IPS-18a (cell line): ENCODE data around the gene PLXNA4.

Source experiments
- H3K27ac ChIP-seq: one replicate; pipeline ENCODE4 v1.5.1; 2013; ENCODE audit warnings: low read length
- H3K27me3 ChIP-seq: one replicate; pipeline ENCODE4 v1.6.1; 2013; ENCODE audit warnings: mild to moderate bottlenecking, low read length; ENCODE audit not compliant: control insufficient read depth, insufficient read depth
- H3K36me3 ChIP-seq: one replicate; pipeline ENCODE4 v1.6.1; 2013; ENCODE audit warnings: low read depth, low read length; ENCODE audit not compliant: control insufficient read depth
- H3K4me1 ChIP-seq: one replicate; pipeline ENCODE4 v1.6.1; 2013; ENCODE audit warnings: low read depth, low read length; ENCODE audit not compliant: control insufficient read depth
- H3K4me3 ChIP-seq: one replicate; pipeline ENCODE4 v1.5.1; 2013; ENCODE audit warnings: low read length
- H3K9ac ChIP-seq: one replicate; pipeline ENCODE4 v1.6.1; 2013; ENCODE audit warnings: mild to moderate bottlenecking, low read length, moderate library complexity
- H3K9me3 ChIP-seq: one replicate; pipeline ENCODE4 v1.6.1; 2013; ENCODE audit warnings: low read depth, low read length; ENCODE audit not compliant: control insufficient read depth

Gene PLXNA4

DNA sequence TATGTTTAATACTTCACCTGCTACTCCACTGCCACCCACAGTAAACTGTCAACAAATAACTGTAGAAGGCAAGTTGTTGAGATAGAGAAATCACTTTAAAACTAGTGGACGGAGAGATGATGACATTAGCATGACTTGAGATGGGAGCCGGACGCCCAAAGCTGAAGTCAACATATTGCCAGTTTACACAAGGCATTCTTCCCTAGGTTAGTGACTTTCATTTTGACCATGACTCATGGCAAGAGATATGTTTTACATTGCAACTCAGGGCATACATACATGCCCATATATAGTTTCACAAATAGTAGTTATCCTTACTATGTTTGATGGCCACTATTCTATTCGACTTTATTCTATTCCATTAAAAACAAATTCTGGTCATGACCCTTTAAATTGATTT, 296.6 kb downstream of the PLXNA4 start:
- H3K9me3 ChIP-seq = no peaks in the 10 kb centered on the region
- H3K27me3 ChIP-seq = no peaks in the 10 kb centered on the region
- H3K9ac ChIP-seq = no peak overlapping the region
- peaks cover 12% of the 10 kb centered on the region for H3K4me1 ChIP-seq
- H3K27ac ChIP-seq = no peak overlapping the region
- no peaks in the 10 kb centered on the region for H3K36me3 ChIP-seq
- no peak overlapping the region for H3K4me3 ChIP-seq

DNA sequence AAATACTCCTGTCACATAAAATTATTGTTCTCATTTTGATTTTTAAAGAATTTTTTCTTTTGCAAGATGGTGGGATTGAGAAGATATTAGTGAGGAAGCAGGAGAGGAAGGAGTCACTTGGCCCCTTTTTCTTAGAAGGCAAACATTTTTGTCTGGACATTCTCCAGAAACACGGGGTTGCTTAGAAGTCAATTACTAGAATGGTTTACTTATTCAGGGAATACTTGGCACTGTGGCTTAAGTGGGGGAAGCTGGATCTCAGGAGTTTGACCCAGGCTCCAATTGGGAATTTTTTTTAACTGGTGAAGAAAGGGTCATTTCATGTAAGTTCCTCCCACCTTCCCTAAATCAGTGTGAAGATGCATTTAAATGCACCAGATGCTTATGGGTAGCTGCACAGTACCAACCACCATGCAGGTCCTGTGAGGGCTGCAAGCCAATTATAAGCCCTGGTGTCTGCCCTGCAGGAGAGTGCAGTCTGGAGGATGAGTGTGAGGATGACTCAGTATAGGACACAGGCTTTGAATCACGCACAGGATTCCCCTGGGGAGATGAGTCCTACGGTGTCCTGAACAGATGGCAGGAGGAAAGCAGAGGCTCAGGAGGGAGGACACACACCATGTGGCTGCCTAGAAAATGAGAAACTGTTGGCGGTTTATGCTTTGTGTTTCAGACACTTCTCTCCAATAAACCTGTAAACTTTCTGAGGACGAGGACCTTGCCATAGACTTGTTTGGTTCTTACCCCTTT, 299.1 kb downstream of the PLXNA4 start:
- Histone ChIP-seq H3K36me3 (no peaks in the 10 kb centered on the region), H3K27me3 (no peaks in the 10 kb centered on the region), H3K4me3 (no peak overlapping the region), H3K9me3 (no peaks in the 10 kb centered on the region), H3K4me1 (peaks cover 12% of the 10 kb centered on the region), H3K9ac (no peak overlapping the region), H3K27ac (no peak overlapping the region)

DNA sequence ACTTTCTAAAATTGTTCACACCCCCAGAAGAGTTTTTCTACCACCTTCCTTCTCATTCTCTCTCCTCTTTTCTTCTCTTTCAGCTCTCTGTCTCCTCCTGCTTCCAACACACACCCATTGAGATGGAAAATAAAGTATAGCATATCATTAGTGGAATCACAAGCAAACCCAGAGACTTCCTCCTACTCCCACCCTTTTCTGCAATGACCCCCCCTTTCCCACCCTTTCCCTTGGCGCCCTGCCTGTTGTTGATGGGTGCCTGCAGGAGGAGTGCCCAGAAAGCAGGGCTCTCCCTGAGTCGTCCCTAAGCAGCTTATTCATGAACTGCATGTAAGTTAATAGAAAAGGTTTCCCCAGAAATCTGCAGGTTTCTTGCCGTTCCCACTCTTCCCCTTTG, 300.0 kb downstream of the PLXNA4 start:
- Histone ChIP-seq H3K36me3 (no peaks in the 10 kb centered on the region), H3K4me3 (no peak overlapping the region), H3K9ac (no peak overlapping the region), H3K9me3 (no peaks in the 10 kb centered on the region), H3K4me1 (peaks cover 12% of the 10 kb centered on the region), H3K27ac (no peak overlapping the region), H3K27me3 (no peaks in the 10 kb centered on the region)

DNA sequence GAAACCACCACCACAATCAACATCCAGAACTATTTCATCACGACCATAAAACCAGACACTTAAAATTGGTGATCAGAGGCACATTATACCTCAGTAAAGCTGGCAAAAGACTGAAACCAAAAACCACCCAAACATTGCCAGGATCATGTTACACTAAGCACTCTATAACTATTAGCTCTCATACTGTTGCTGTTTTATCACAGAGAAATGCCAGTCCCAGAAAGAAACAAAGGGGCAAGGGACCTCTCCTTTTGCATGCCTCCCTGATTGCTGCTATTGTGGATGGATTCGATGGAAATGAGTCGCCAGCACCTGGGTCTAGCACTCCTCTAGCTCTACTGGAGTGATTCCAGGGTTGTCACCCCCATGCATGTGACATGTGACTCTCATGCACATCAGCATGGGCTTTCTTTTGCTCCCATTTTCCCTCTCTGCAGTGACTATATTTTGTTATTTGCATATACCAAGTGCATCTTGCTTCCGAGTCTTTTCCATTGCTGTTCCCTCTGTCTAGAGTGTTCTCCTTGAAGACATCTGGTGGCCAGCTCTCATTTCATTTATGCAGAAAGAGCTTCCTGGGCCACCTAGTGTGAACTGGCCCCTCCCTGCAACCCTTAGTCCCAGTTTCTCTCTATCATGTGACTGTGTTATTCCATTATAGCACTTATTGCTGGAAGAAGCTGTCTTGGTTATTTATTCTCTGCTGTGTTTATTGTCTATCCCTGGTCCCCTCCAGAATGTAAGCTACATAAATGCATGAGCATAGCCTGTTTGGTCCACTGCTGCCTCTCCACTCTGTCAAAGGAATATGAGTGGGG, 300.6 kb downstream of the PLXNA4 start:
- H3K9me3 ChIP-seq = no peaks in the 10 kb centered on the region
- no peak overlapping the region for H3K27ac ChIP-seq
- H3K4me1 ChIP-seq = peaks cover 12% of the 10 kb centered on the region
- H3K4me3 ChIP-seq = no peak overlapping the region
- H3K9ac ChIP-seq = no peak overlapping the region
- H3K36me3 ChIP-seq = no peaks in the 10 kb centered on the region
- H3K27me3 ChIP-seq = no peaks in the 10 kb centered on the region

DNA sequence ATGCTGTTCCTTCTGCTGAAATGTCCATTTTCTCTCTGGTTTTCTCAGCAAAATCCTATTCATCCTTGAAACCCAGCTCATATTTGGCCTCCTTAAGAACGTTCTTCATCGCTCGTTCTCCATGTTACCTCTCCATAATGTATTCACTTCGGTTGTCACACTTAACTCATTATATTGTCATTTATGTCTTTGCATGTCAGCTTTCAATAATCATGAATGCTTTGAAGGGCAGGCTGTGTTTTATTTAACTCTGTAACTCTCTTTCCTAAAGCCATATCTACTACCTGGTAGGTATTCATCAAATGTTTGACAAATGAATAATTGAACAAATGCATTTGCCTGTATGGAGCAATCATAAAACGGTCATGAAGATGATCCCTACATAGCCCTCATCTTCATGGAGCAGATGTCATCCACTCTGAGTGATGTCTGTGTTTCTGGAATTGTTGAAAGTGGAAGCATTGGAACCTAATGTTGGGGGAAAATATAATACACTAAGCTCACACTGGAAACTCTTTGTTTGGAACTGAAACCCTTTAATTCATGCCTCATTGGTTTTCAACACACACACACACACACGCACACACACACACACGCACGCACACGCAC, 303.4 kb downstream of the PLXNA4 start:
- H3K36me3 ChIP-seq = no peaks in the 10 kb centered on the region
- H3K27ac ChIP-seq = no peak overlapping the region

DNA sequence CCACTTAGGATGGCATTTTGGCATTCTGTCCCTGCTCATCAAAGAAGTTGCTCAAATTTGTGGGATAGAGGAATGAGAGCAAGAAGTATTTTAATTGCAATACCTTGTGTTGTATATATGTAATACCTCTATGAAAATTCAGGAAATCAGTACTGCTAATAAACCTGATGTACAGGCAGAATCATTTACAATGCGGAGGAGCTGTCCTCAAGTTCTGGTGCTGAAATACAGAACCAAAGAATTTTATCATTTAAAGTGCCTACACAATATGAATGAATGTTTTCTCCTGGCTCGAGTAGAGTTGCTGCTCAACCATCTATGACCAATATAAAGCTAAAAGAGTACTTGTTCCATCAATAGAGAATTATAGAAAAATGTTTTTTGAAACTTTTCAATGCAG, 305.8 kb downstream of the PLXNA4 start:
- H3K9ac ChIP-seq = no peak overlapping the region
- H3K9me3 ChIP-seq = no peaks in the 10 kb centered on the region
- H3K36me3 ChIP-seq = no peaks in the 10 kb centered on the region
- no peak overlapping the region for H3K4me3 ChIP-seq
- peaks cover 3% of the 10 kb centered on the region for H3K4me1 ChIP-seq
- H3K27me3 ChIP-seq = no peaks in the 10 kb centered on the region
- no peak overlapping the region for H3K27ac ChIP-seq

More for the DNA sequence above, 303.4 kb downstream of the PLXNA4 start:
- Histone ChIP-seq H3K9me3 (no peaks in the 10 kb centered on the region), H3K4me3 (no peak overlapping the region), H3K4me1 (peaks cover 12% of the 10 kb centered on the region), H3K9ac (no peak overlapping the region), H3K27me3 (no peaks in the 10 kb centered on the region)

DNA sequence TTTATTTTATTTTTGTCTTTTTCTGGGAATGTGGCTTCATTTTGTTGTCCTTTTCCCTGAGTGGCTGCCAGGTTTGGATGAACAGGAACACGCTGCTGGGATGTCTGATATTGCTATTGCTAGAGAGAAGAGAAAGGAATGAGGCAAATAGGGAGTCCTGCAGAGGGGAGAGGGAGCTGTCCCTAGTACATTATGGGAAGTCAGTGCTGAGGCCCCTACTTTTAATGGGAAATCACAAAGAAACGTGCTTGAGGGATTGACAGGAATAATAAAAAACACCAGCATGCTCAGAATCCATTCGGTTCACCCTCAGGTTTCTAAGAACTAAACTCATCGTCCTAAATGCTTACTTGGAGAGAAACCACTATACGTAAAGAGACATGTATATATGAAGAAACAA, 306.6 kb downstream of the PLXNA4 start:
- H3K36me3 ChIP-seq = no peaks in the 10 kb centered on the region
- no peaks in the 10 kb centered on the region for H3K9me3 ChIP-seq
- H3K9ac ChIP-seq = no peak overlapping the region
- no peak overlapping the region for H3K27ac ChIP-seq
- no peak overlapping the region for H3K4me3 ChIP-seq
- no peaks in the 10 kb centered on the region for H3K27me3 ChIP-seq
- no peaks in the 10 kb centered on the region for H3K4me1 ChIP-seq

DNA sequence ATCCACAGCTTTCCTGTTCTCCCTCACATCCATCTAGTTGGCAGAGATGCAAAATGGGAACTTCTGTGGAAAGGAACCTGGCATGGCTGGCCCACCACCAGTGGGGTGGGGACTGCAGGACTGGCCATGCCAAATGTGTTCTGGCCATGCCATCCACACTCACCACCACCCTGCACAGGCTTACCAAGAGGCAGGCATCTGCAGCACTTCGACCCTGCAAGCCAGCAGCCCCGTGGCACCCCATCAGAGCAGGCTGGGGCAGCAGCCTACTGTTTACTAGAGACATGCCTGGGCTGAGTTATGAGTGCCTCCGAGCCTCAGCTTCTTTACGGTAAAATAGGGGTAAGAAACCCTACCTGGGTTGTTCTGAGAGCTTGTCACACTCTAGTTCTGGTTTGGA, 313.1 kb downstream of the PLXNA4 start:
- no peak overlapping the region for H3K27ac ChIP-seq
- H3K4me1 ChIP-seq = no peaks in the 10 kb centered on the region
- no peaks in the 10 kb centered on the region for H3K36me3 ChIP-seq
- no peaks in the 10 kb centered on the region for H3K27me3 ChIP-seq
- no peak overlapping the region for H3K9ac ChIP-seq
- no peaks in the 10 kb centered on the region for H3K9me3 ChIP-seq
- no peak overlapping the region for H3K4me3 ChIP-seq

DNA sequence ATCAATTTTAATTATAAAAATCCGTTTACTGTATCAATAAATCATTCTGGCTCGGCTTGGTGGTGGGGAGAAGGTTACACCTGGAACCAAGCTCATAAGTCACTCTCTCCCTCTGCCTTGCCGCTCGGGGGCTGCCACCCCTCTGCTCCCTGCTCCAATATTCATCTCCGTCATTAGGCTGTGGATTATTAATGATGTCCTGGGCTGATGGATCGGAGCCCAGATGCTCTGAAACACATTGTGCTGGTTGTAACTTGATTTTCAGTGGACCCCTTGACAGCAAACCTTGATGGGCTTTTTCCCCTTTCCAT, 314.2 kb downstream of the PLXNA4 start:
- Histone ChIP-seq H3K9me3 (no peaks in the 10 kb centered on the region), H3K36me3 (no peaks in the 10 kb centered on the region), H3K4me3 (no peak overlapping the region), H3K27ac (no peak overlapping the region), H3K9ac (no peak overlapping the region), H3K4me1 (no peaks in the 10 kb centered on the region), H3K27me3 (no peaks in the 10 kb centered on the region)

- Histone ChIP-seq H3K9me3 (no peaks in the 10 kb centered on the region), H3K4me1 (no peaks in the 10 kb centered on the region), H3K4me3 (no peak overlapping the region), H3K27me3 (no peaks in the 10 kb centered on the region), H3K36me3 (no peaks in the 10 kb centered on the region), H3K27ac (no peak overlapping the region), H3K9ac (no peak overlapping the region)
These were observed 314.7 kb downstream of the PLXNA4 start for GRCh38 chr7:132261327-132262159.

DNA sequence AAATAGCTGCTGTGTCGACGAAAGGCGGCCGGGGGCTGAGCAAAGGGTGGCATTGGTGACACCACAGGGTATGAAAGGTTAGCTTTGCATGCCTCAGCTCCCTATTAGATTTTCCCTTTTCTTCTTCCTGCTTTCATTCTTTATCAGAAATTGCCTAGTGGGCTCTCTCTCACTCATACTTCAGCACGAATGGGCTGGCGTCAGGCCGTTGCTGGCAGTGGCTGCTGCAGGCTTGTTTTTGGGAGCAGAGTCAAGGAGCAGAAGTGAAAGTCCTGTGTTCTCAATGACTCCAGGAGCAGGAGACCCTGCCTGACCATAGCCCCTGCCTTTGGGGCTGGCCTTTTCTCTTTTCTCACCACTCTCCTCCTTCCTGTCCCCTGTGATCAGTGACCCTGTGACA, 318.0 kb downstream of the PLXNA4 start:
- Histone ChIP-seq H3K9me3 (no peaks in the 10 kb centered on the region), H3K4me3 (no peak overlapping the region), H3K27me3 (no peaks in the 10 kb centered on the region)

More for the DNA sequence above, 318.0 kb downstream of the PLXNA4 start:
- H3K4me1 ChIP-seq = no peaks in the 10 kb centered on the region
- H3K9ac ChIP-seq = no peak overlapping the region
- H3K36me3 ChIP-seq = no peaks in the 10 kb centered on the region
- H3K27ac ChIP-seq = no peak overlapping the region
